H1 (cell line): ENCODE measurements around the gene MRPS27. TPM values are rescaled to one million over a fixed set of nuclear protein-coding genes. Genes with fewer than 3 reads are reported as not detected.

Source experiments
- CTCF ChIA-PET: fragments of 300-600 bp; sonication (Branson Sonifier 250); formaldehyde crosslinking; loops from one replicate; lab custom pipeline; 2021; ENCODE audit not compliant: partially characterized antibody; lab: Charles Lee
- POLR2A ChIA-PET: fragments of 300-600 bp; sonication (Branson Sonifier 250); formaldehyde crosslinking; loops from one replicate; lab custom pipeline; 2021; ENCODE audit warnings: inconsistent platforms; ENCODE audit not compliant: partially characterized antibody; lab: Charles Lee
- DNase-seq, 2 experiments: peaks; one replicate each; pipeline versions ENCODE4 v3.0.0 to v3.0.0-alpha.2; 2010 to 2022; ENCODE audit warnings: low spot score in 2 of 2, low read depth in 1 of 2, mixed read lengths in 1 of 2
- FAIRE-seq: peaks from 2 replicates; lab custom pipeline; 2011; peaks lifted over from hg19 to GRCh38; lab: Jason Lieb, UNC
- H2AFZ ChIP-seq: 2 replicates; pipeline ENCODE4 v1.8.1; 2012; ENCODE audit warnings: low read length, inconsistent platforms
- H2AK5ac ChIP-seq: 2 replicates; pipeline ENCODE4 v1.6.1; 2013; ENCODE audit warnings: low read depth, low read length
- H2BK120ac ChIP-seq: replicated peaks from 2 replicates; pipeline ENCODE3; 2013; ENCODE audit warnings: low read depth, low read length, inconsistent platforms
- H2BK12ac ChIP-seq: 2 replicates; pipeline ENCODE4 v1.6.1; 2013; ENCODE audit warnings: low read depth, low read length
- H2BK15ac ChIP-seq: 2 replicates; pipeline ENCODE4 v1.6.1; 2013; ENCODE audit warnings: low read length
- H2BK20ac ChIP-seq: 2 replicates; pipeline ENCODE4 v1.6.1; 2013; ENCODE audit warnings: low read length
- H2BK5ac ChIP-seq: 2 replicates; pipeline ENCODE4 v1.6.1; 2013; ENCODE audit warnings: low read depth, low read length
- H3K14ac ChIP-seq: 2 replicates; pipeline ENCODE4 v1.6.1; 2013; ENCODE audit warnings: inconsistent platforms; ENCODE audit not compliant: insufficient read length
- H3K18ac ChIP-seq: 2 replicates; pipeline ENCODE4 v1.6.1; 2013; ENCODE audit warnings: low read length; ENCODE audit errors: extremely low read depth
- H3K23ac ChIP-seq: 2 replicates; pipeline ENCODE4 v1.6.1; 2013; ENCODE audit warnings: inconsistent platforms; ENCODE audit not compliant: insufficient read length
- H3K23me2 ChIP-seq: 2 replicates; pipeline ENCODE4 v1.6.1; 2013; ENCODE audit warnings: low read depth, low read length
- H3K27ac ChIP-seq: 2 replicates; pipeline ENCODE4 v1.6.1; 2011; ENCODE audit warnings: low read depth, low read length, inconsistent platforms
- H3K27me3 ChIP-seq, 4 experiments: replicated peaks in 1 of 4; 1 replicate in 1 of 4; 2 replicates in 3 of 4; pipeline versions ENCODE4 v1.6.1 to v1.8.1; 2011 to 2013; ENCODE audit warnings: low read length in 3 of 4, mild to moderate bottlenecking in 3 of 4, inconsistent platforms in 2 of 4, mixed read lengths in 2 of 4, moderate library complexity in 1 of 4; ENCODE audit not compliant: control insufficient read depth in 3 of 4, insufficient read depth in 3 of 4; ENCODE audit errors: extremely low read depth in 1 of 4
- H3K36me3 ChIP-seq, 4 experiments: 2 replicates each; pipeline versions ENCODE4 v1.6.1 to v1.8.1; 2011 to 2013; ENCODE audit warnings: mild to moderate bottlenecking in 4 of 4, low read length in 3 of 4, moderate library complexity in 2 of 4, control low read depth in 1 of 4, inconsistent platforms in 1 of 4; ENCODE audit not compliant: insufficient read depth in 4 of 4, control insufficient read depth in 2 of 4
- H3K4ac ChIP-seq: replicated peaks from 2 replicates; pipeline ENCODE3; 2013; ENCODE audit warnings: low read length, low read depth, mixed read lengths, inconsistent platforms; ENCODE audit not compliant: insufficient read length
- H3K4me1 ChIP-seq, 4 experiments: replicated peaks in 1 of 4; 1 replicate in 1 of 4; 2 replicates in 3 of 4; pipeline versions ENCODE4 v1.6.1 to v1.8.1; 2011 to 2013; ENCODE audit warnings: low read length in 3 of 4, inconsistent platforms in 2 of 4, mixed read lengths in 1 of 4; ENCODE audit not compliant: insufficient read depth in 4 of 4, control insufficient read depth in 3 of 4
- H3K4me2 ChIP-seq, 2 experiments: 2 replicates each; pipeline versions ENCODE4 v1.6.1 to v1.8.1; 2011 to 2013; ENCODE audit warnings: low read depth in 2 of 2, low read length in 2 of 2, control low read depth in 1 of 2, inconsistent platforms in 1 of 2, mild to moderate bottlenecking in 1 of 2; ENCODE audit not compliant: insufficient read depth in 1 of 2
- H3K4me3 ChIP-seq, 4 experiments: fragments of 200-600, 300-600 bp in 1 of 4; sonication (generic), shearing (Covaris generic), sonication (Bioruptor Twin) in 1 of 4; 2 replicates each; pipeline versions ENCODE4 v1.5.1 to v1.8.1; 2011 to 2016; ENCODE audit warnings: low read length in 4 of 4, low read depth in 3 of 4, control low read depth in 2 of 4, inconsistent platforms in 2 of 4, mild to moderate bottlenecking in 2 of 4, mixed read lengths in 1 of 4, moderate library complexity in 1 of 4; ENCODE audit not compliant: insufficient read depth in 2 of 4; ENCODE audit errors: extremely low read depth in 1 of 4
- H3K56ac ChIP-seq: replicated peaks from 2 replicates; pipeline ENCODE3; 2013; ENCODE audit warnings: low read depth, mild to moderate bottlenecking, mixed read lengths, low read length, inconsistent platforms; ENCODE audit not compliant: insufficient read length
- H3K79me1 ChIP-seq: 2 replicates; pipeline ENCODE4 v1.6.1; 2013; ENCODE audit warnings: low read depth, low read length, control low read depth
- H3K79me2 ChIP-seq, 2 experiments: 2 replicates each; pipeline versions ENCODE4 v1.6.1 to v1.8.1; 2012 to 2013; ENCODE audit warnings: low read length in 2 of 2, mild to moderate bottlenecking in 2 of 2, inconsistent platforms in 1 of 2; ENCODE audit not compliant: insufficient read depth in 2 of 2, control insufficient read depth in 1 of 2
- H3K9ac ChIP-seq, 4 experiments: replicated peaks in 1 of 4; 1 replicate in 1 of 4; 2 replicates in 3 of 4; pipeline versions ENCODE4 v1.6.1 to v1.8.1; 2011 to 2013; ENCODE audit warnings: low read depth in 3 of 4, low read length in 3 of 4, control low read depth in 2 of 4, mild to moderate bottlenecking in 2 of 4, moderate library complexity in 2 of 4, inconsistent platforms in 1 of 4; ENCODE audit errors: extremely low read depth in 1 of 4
- H3K9me3 ChIP-seq, 2 experiments: 2 replicates each; pipeline versions ENCODE4 v1.6.1 to v1.8.1; 2012 to 2013; ENCODE audit warnings: mild to moderate bottlenecking in 2 of 2, moderate library complexity in 2 of 2, control low read depth in 1 of 2, inconsistent platforms in 1 of 2, low read depth in 1 of 2, low read length in 1 of 2, mixed read lengths in 1 of 2; ENCODE audit not compliant: insufficient read depth in 2 of 2
- H4K20me1 ChIP-seq, 2 experiments: replicated peaks in 1 of 2; 2 replicates each; pipeline versions ENCODE3 to v1.8.1; 2011 to 2013; ENCODE audit warnings: inconsistent platforms in 2 of 2, low read length in 2 of 2, mild to moderate bottlenecking in 1 of 2; ENCODE audit not compliant: insufficient read depth in 2 of 2, control insufficient read depth in 1 of 2
- H4K5ac ChIP-seq: 2 replicates; pipeline ENCODE4 v1.6.1; 2013; ENCODE audit warnings: low read length, low read depth, mixed read lengths, inconsistent platforms; ENCODE audit not compliant: insufficient read length
- H4K8ac ChIP-seq: 2 replicates; pipeline ENCODE4 v1.8.0; 2013; ENCODE audit warnings: mild to moderate bottlenecking, moderate library complexity, low read length, inconsistent platforms; ENCODE audit not compliant: insufficient read depth; ENCODE audit errors: extremely low read depth
- H4K91ac ChIP-seq: replicated peaks from 2 replicates; pipeline ENCODE3; 2013; ENCODE audit warnings: low read length, mixed read lengths, inconsistent platforms; ENCODE audit not compliant: insufficient read length
- MAX ChIP-seq: IDR thresholded peaks from 2 replicates; pipeline ENCODE4 v1.6.1; 2012; ENCODE audit warnings: inconsistent platforms
- TAF7 ChIP-seq: optimal IDR thresholded peaks from 2 replicates; pipeline ENCODE3; 2011; ENCODE audit warnings: low read depth, mild to moderate bottlenecking, inconsistent platforms, low read length, moderate library complexity, borderline replicate concordance
- WGBS, 2 experiments: shearing (Covaris generic) in 1 of 2; methylation state at CpG; one replicate each; pipeline versions ENCODE4 v1.1.6 to v1.1.7; 2013 to 2015; ENCODE audit warnings: low lambda C conversion rate in 2 of 2, mixed read lengths in 2 of 2, inconsistent platforms in 1 of 2, low coverage in 1 of 2, missing lambda C conversion rate in 1 of 2; ENCODE audit not compliant: insufficient replicate concordance in 2 of 2, insufficient coverage in 1 of 2, insufficient read length in 1 of 2; ENCODE audit errors: extremely low coverage in 1 of 2, missing lambda C conversion rate in 1 of 2; 5-methylcytosine and 5-hydroxymethylcytosine counted together
- polyA plus RNA-seq, 7 experiments: library from polyadenylated mRNA; depleted of rRNA in 3 of 7; stranded (reverse) in 5 of 7; unstranded in 2 of 7; fragments of >200 nt in 5 of 7; fragments of 200-250 nt in 2 of 7; gene quantifications; 1 replicate in 5 of 7; 2 replicates in 1 of 7; 4 replicates in 1 of 7; pipeline versions ENCODE4 v1.2.1 to v1.2.3, GENCODE V29; 2011 to 2013; ENCODE audit warnings: missing spikeins in 2 of 7, mixed read lengths in 2 of 7
- total RNA-seq: library from RNA; stranded (reverse); fragmentation: NEBNext Ultra II Directional; extraction: Animal tissue kit (Norgen Biotek cat#: 25700); gene quantifications from 2 replicates; pipeline ENCODE4 v1.2.1, GENCODE V29; 2021

The MRPS27 gene
- total and polyA plus RNA-seq, 2 of the 8 experiments (the other 6 are each of a cell fraction or from before 2014, with no cell fraction given), result 93.2 to 102 TPM

GRCh38 chr5:72295539-72295938 is 24.5 kb downstream of the MRPS27 start:
- Histone ChIP-seq H2BK12ac (no peak overlapping the region), H2AK5ac (no peak overlapping the region), H3K4me2 (no peak overlapping the region), H2BK15ac (no peak overlapping the region), H3K14ac (no peak overlapping the region), H4K5ac (no peak overlapping the region), H3K27me3 (no peaks in the 10 kb centered on the region), H4K20me1 (no peaks in the 10 kb centered on the region), H3K4me1 (peaks cover 0 to 5% (median 1%) of the 10 kb centered on the region in 4 experiments; a peak in 2 of 7 replicates), H3K18ac (no peak overlapping the region), H3K9ac (no peak overlapping the region), H3K4me3 (no peak overlapping the region), H2BK20ac (no peak overlapping the region), H3K79me2 (peaks cover 0 to 19% of the 10 kb centered on the region in 2 experiments; a peak in 3 of 4 replicates), H2BK120ac (no peak overlapping the region), H3K36me3 (peaks cover 0 to 29% (median 8%) of the 10 kb centered on the region in 4 experiments; a peak in 3 of 8 replicates), H2AFZ (no peak overlapping the region), H4K8ac (no peak overlapping the region), H3K4ac (no peak overlapping the region), H3K23me2 (no peaks in the 10 kb centered on the region), H2BK5ac (no peak overlapping the region), H3K27ac (no peak overlapping the region), H3K56ac (no peak overlapping the region), H3K23ac (no peak overlapping the region), H3K79me1 (no peaks in the 10 kb centered on the region; the same call in 1 of the 2 replicates), H4K91ac (no peak overlapping the region), H3K9me3 (no peaks in the 10 kb centered on the region)
- CTCF ChIA-PET, result no interaction called here
- DNase-seq (no peak), FAIRE-seq (no peak)
- WGBS, 2 experiments, result 93% methylated on average over 4 of the region's 4 CpGs; no CpG with 5 or more reads in 1 of the 2 experiments
- POLR2A ChIA-PET, result no interaction called here
- no peak for TF ChIP-seq MAX
- TF ChIP-seq TAF7, result no peak
